HG03064 (cell line): ENCODE measurements around the gene FXYD2.

Source experiments
- ATAC-seq: cut with Tn5 transposase; IDR thresholded peaks from one replicate; pipeline ENCODE4 v1.9.1; 2021; ENCODE audit warnings: low read depth; ENCODE audit not compliant: unreplicated experiment

FXYD2 gene

GRCh38 chr11:117859061-117859460 is 34.5 kb upstream of the FXYD2 start:
- no peak for ATAC-seq

- ATAC-seq: no peak
Observed at GRCh38 chr11:117857734-117858414, 33.3 kb upstream of the FXYD2 start.

- no peak for ATAC-seq
Observed at GRCh38 chr11:117855912-117856651, 31.5 kb upstream of the FXYD2 start.

- no peak for ATAC-seq
Observed at GRCh38 chr11:117855186-117855845, 30.8 kb upstream of the FXYD2 start.

- ATAC-seq: no peak
Observed at GRCh38 chr11:117852309-117852708, 27.8 kb upstream of the FXYD2 start.

- ATAC-seq: no peak
Observed at GRCh38 chr11:117851852-117852251, 27.3 kb upstream of the FXYD2 start.

GRCh38 chr11:117851106-117851505 is 26.6 kb upstream of the FXYD2 start:
- ATAC-seq: no peak

GRCh38 chr11:117849781-117850414 is 25.4 kb upstream of the FXYD2 start:
- no peak for ATAC-seq

- no peak for ATAC-seq
Observed at GRCh38 chr11:117843666-117844484, 19.3 kb upstream of the FXYD2 start.

- ATAC-seq: no peak
Observed at GRCh38 chr11:117842131-117842941, 17.8 kb upstream of the FXYD2 start.

GRCh38 chr11:117841551-117842031 is 17.0 kb upstream of the FXYD2 start:
- no peak for ATAC-seq

- ATAC-seq: no peak
Observed at GRCh38 chr11:117840881-117841550, 16.5 kb upstream of the FXYD2 start.

GRCh38 chr11:117839936-117840813 is 15.6 kb upstream of the FXYD2 start:
- ATAC-seq: no peak

GRCh38 chr11:117839380-117839881 is 14.9 kb upstream of the FXYD2 start:
- ATAC-seq: no peak

- ATAC-seq: no peak
Observed at GRCh38 chr11:117838901-117839300, 14.4 kb upstream of the FXYD2 start.

- no peak for ATAC-seq
Observed at GRCh38 chr11:117837791-117838190, 13.2 kb upstream of the FXYD2 start.

- no peak for ATAC-seq
Observed at GRCh38 chr11:117837070-117837776, 12.7 kb upstream of the FXYD2 start.
